NB4 (cell line): ENCODE results near the gene UBE2M.

Source experiments
- MAX ChIP-seq: IDR thresholded peaks from 2 replicates; pipeline ENCODE4 v1.6.1; 2011; ENCODE audit warnings: low read depth, low read length
- POLR2A ChIP-seq: IDR thresholded peaks from 2 replicates; pipeline ENCODE4 v1.6.1; 2011; ENCODE audit warnings: mild to moderate bottlenecking; ENCODE audit not compliant: insufficient read length; ENCODE audit errors: extremely low read depth
- TF ChIP-seq, protein P1 (sequence below): IDR thresholded peaks from one replicate; pipeline ENCODE4 v1.5.1; 2012; ENCODE audit warnings: low read depth, low read length

- TF ChIP-seq, protein P1, sequence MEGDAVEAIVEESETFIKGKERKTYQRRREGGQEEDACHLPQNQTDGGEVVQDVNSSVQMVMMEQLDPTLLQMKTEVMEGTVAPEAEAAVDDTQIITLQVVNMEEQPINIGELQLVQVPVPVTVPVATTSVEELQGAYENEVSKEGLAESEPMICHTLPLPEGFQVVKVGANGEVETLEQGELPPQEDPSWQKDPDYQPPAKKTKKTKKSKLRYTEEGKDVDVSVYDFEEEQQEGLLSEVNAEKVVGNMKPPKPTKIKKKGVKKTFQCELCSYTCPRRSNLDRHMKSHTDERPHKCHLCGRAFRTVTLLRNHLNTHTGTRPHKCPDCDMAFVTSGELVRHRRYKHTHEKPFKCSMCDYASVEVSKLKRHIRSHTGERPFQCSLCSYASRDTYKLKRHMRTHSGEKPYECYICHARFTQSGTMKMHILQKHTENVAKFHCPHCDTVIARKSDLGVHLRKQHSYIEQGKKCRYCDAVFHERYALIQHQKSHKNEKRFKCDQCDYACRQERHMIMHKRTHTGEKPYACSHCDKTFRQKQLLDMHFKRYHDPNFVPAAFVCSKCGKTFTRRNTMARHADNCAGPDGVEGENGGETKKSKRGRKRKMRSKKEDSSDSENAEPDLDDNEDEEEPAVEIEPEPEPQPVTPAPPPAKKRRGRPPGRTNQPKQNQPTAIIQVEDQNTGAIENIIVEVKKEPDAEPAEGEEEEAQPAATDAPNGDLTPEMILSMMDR, result no peak
- no peak for TF ChIP-seq POLR2A
- no peak for TF ChIP-seq MAX
These were observed 43.8 kb downstream of the UBE2M start for GRCh38 chr19:58514564-58515022.
